ENCODE results near the gene TPM2. TPM values are rescaled to one million over a fixed set of nuclear protein-coding genes. Genes with fewer than 3 reads are reported as not detected.

Gene TPM2
- total and polyA plus RNA-seq, 10 of the 15 experiments (the other 5 are each of a cell fraction or from before 2014, with no cell fraction given): 0.11 to 9.3 (median 1.1) TPM

DNA sequence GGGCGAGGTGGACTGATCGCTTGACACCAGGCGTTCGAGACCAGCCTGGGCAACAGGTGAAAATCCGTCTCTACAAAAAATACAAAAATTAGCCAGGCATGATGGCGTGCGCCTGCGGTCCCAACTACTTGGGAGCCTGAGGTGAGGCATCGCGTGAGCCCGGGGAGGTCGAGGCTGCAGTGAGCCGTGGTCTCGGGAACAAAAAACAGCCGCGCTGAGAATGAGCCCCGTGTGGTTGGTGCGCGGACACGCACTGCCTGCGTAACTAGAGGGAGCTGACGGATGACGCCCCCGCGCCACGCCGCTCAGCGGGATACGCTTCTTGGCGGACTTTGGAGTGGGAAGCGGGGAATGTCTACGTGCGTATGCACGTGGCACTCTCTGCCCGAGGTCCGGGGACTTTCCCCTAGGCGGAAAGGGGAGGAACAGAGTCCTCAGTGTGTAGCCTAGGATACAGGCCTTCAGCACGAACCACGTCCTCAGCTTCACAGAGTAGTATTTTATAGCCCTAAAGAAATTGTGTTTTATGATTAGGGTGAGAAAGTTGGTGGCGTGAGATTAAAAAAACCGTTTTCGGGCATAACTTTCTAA lies 32.1 kb downstream of the TPM2 start, which contains the start of gene RMRP (continued):
- TF ChIP-seq, protein P1, sequence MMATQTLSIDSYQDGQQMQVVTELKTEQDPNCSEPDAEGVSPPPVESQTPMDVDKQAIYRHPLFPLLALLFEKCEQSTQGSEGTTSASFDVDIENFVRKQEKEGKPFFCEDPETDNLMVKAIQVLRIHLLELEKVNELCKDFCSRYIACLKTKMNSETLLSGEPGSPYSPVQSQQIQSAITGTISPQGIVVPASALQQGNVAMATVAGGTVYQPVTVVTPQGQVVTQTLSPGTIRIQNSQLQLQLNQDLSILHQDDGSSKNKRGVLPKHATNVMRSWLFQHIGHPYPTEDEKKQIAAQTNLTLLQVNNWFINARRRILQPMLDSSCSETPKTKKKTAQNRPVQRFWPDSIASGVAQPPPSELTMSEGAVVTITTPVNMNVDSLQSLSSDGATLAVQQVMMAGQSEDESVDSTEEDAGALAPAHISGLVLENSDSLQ (IDR thresholded peaks at IDR 0.05): peak; percentile 78
- TF ChIP-seq NRF1 (conservative IDR thresholded peaks at IDR 0.05; ENCODE audit: low read depth, low read length) (no peak; the same call in 1 of the 2 replicates), FOXM1 (IDR thresholded peaks at IDR 0.05; ENCODE audit: low read depth, low read length) (no peak), YY1 (IDR thresholded peaks at IDR 0.05; ENCODE audit: low read depth, low read length) (peak; percentile 63), TCF12 (IDR thresholded peaks at IDR 0.05; ENCODE audit: low read depth, low read length) (peak; percentile 65), HDAC6 (IDR thresholded peaks at IDR 0.05; ENCODE audit: unreplicated experiment) (no peak), STAT1 (conservative IDR thresholded peaks at IDR 0.05) (peak; percentile 87; the same call in 1 of the 2 replicates), CHD4 (IDR thresholded peaks at IDR 0.05) (no peak; the same call in 1 of the 2 replicates), HDGF (IDR thresholded peaks at IDR 0.05) (0 out of 2 replicates have a peak, but pooled peaks have one; percentile 76), PAX5 (IDR thresholded peaks at IDR 0.05; ENCODE audit: borderline replicate concordance, low read depth, low read length) (peak; percentile 56; the same call in 1 of the 2 replicates), SIN3A (IDR thresholded peaks at IDR 0.05; ENCODE audit: low read depth, low read length) (peak; percentile 12; the same call in 1 of the 2 replicates), FOXK2 (IDR thresholded peaks at IDR 0.05) (peak; percentile 55; the same call in 1 of the 2 replicates), ASH2L (IDR thresholded peaks at IDR 0.05; ENCODE audit: borderline replicate concordance, low read depth) (no peak), TBL1XR1 (IDR thresholded peaks at IDR 0.05; ENCODE audit: low read depth, low read length) (peak; percentile 78), NFXL1 (IDR thresholded peaks at IDR 0.05; ENCODE audit: borderline replicate concordance) (no peak)
- TF ChIP-seq, protein P2, sequence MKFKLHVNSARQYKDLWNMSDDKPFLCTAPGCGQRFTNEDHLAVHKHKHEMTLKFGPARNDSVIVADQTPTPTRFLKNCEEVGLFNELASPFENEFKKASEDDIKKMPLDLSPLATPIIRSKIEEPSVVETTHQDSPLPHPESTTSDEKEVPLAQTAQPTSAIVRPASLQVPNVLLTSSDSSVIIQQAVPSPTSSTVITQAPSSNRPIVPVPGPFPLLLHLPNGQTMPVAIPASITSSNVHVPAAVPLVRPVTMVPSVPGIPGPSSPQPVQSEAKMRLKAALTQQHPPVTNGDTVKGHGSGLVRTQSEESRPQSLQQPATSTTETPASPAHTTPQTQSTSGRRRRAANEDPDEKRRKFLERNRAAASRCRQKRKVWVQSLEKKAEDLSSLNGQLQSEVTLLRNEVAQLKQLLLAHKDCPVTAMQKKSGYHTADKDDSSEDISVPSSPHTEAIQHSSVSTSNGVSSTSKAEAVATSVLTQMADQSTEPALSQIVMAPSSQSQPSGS (IDR thresholded peaks at IDR 0.05; ENCODE audit: low read length): no peak
- TF ChIP-seq, protein P3, sequence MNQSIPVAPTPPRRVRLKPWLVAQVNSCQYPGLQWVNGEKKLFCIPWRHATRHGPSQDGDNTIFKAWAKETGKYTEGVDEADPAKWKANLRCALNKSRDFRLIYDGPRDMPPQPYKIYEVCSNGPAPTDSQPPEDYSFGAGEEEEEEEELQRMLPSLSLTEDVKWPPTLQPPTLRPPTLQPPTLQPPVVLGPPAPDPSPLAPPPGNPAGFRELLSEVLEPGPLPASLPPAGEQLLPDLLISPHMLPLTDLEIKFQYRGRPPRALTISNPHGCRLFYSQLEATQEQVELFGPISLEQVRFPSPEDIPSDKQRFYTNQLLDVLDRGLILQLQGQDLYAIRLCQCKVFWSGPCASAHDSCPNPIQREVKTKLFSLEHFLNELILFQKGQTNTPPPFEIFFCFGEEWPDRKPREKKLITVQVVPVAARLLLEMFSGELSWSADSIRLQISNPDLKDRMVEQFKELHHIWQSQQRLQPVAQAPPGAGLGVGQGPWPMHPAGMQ (IDR thresholded peaks at IDR 0.05; ENCODE audit: borderline replicate concordance): no peak
- TF ChIP-seq, protein P4, sequence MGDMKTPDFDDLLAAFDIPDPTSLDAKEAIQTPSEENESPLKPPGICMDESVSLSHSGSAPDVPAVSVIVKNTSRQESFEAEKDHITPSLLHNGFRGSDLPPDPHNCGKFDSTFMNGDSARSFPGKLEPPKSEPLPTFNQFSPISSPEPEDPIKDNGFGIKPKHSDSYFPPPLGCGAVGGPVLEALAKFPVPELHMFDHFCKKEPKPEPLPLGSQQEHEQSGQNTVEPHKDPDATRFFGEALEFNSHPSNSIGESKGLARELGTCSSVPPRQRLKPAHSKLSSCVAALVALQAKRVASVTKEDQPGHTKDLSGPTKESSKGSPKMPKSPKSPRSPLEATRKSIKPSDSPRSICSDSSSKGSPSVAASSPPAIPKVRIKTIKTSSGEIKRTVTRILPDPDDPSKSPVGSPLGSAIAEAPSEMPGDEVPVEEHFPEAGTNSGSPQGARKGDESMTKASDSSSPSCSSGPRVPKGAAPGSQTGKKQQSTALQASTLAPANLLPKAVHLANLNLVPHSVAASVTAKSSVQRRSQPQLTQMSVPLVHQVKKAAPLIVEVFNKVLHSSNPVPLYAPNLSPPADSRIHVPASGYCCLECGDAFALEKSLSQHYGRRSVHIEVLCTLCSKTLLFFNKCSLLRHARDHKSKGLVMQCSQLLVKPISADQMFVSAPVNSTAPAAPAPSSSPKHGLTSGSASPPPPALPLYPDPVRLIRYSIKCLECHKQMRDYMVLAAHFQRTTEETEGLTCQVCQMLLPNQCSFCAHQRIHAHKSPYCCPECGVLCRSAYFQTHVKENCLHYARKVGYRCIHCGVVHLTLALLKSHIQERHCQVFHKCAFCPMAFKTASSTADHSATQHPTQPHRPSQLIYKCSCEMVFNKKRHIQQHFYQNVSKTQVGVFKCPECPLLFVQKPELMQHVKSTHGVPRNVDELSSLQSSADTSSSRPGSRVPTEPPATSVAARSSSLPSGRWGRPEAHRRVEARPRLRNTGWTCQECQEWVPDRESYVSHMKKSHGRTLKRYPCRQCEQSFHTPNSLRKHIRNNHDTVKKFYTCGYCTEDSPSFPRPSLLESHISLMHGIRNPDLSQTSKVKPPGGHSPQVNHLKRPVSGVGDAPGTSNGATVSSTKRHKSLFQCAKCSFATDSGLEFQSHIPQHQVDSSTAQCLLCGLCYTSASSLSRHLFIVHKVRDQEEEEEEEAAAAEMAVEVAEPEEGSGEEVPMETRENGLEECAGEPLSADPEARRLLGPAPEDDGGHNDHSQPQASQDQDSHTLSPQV (IDR thresholded peaks at IDR 0.05): peak; percentile 58; the same call in 1 of the 2 replicates
- TF ChIP-seq, protein P5, sequence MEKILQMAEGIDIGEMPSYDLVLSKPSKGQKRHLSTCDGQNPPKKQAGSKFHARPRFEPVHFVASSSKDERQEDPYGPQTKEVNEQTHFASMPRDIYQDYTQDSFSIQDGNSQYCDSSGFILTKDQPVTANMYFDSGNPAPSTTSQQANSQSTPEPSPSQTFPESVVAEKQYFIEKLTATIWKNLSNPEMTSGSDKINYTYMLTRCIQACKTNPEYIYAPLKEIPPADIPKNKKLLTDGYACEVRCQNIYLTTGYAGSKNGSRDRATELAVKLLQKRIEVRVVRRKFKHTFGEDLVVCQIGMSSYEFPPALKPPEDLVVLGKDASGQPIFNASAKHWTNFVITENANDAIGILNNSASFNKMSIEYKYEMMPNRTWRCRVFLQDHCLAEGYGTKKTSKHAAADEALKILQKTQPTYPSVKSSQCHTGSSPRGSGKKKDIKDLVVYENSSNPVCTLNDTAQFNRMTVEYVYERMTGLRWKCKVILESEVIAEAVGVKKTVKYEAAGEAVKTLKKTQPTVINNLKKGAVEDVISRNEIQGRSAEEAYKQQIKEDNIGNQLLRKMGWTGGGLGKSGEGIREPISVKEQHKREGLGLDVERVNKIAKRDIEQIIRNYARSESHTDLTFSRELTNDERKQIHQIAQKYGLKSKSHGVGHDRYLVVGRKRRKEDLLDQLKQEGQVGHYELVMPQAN (conservative IDR thresholded peaks at IDR 0.05): peak; percentile 69
- TF ChIP-seq, protein P6, sequence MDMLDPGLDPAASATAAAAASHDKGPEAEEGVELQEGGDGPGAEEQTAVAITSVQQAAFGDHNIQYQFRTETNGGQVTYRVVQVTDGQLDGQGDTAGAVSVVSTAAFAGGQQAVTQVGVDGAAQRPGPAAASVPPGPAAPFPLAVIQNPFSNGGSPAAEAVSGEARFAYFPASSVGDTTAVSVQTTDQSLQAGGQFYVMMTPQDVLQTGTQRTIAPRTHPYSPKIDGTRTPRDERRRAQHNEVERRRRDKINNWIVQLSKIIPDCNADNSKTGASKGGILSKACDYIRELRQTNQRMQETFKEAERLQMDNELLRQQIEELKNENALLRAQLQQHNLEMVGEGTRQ (IDR thresholded peaks at IDR 0.05; ENCODE audit: borderline replicate concordance, low read depth, low read length): peak; percentile 11; the same call in 1 of the 2 replicates
